Jurkat, Clone E6-1 (cell line): ENCODE measurements around the gene SOST. TPM values are rescaled to one million over a fixed set of nuclear protein-coding genes. Genes with fewer than 3 reads are reported as not detected.
"Not testable (repeated sequence)": the region's sequence is repeated elsewhere in the genome, so short reads cannot be mapped to it uniquely, and the experiment has no call there.

Experiments
- DNase-seq: peaks from one replicate; pipeline ENCODE4 v3.0.0-alpha.2; 2011; ENCODE audit warnings: low read depth, low spot score
- H3K4me3 ChIP-seq: 2 replicates; pipeline ENCODE4 v1.5.1; 2011; ENCODE audit warnings: mild to moderate bottlenecking, low read length, control low read depth, moderate library complexity
- polyA plus RNA-seq: library from polyadenylated mRNA; unstranded; fragments of >200 nt; gene quantifications from one replicate; pipeline ENCODE4 v1.2.1, GENCODE V29; 2012; ENCODE audit warnings: missing spikeins; ENCODE audit not compliant: insufficient read length, insufficient read depth

SOST gene
- polyA plus RNA-seq = not detected

GRCh38 chr17:43758497-43759174 is at the start of gene SOST:
TSS of gene SOST (minus strand) at chr17:43758791. CDS start at chr17:43758741, 50 bp downstream.
- H3K4me3 ChIP-seq = no peak within 1 kb of the TSS
- no peak for DNase-seq

GRCh38 chr17:43808076-43808475 is 49.5 kb upstream of the SOST start:
- no peak for DNase-seq
- H3K4me3 ChIP-seq = no peak overlapping the region

- no peak overlapping the region for H3K4me3 ChIP-seq
- DNase-seq = no peak
These were observed 46.5 kb upstream of the SOST start for GRCh38 chr17:43805117-43805516.

- DNase-seq = no peak
- no peak overlapping the region for H3K4me3 ChIP-seq
These were observed 45.2 kb upstream of the SOST start for GRCh38 chr17:43803758-43804157.

- H3K4me3 ChIP-seq = no peak overlapping the region
- DNase-seq = no peak
These were observed 43.3 kb upstream of the SOST start for GRCh38 chr17:43801844-43802243.

- DNase-seq = no peak
- no peak overlapping the region for H3K4me3 ChIP-seq
These were observed 42.1 kb upstream of the SOST start for GRCh38 chr17:43800736-43801135.

- no peak overlapping the region for H3K4me3 ChIP-seq
- DNase-seq = no peak
These were observed 40.5 kb upstream of the SOST start for GRCh38 chr17:43799047-43799446.

- H3K4me3 ChIP-seq, DNase-seq: not testable (repeated sequence)
These were observed 39.4 kb upstream of the SOST start for GRCh38 chr17:43798024-43798423.

GRCh38 chr17:43792668-43793067 is 34.1 kb upstream of the SOST start:
- H3K4me3 ChIP-seq, DNase-seq: not testable (repeated sequence)

- H3K4me3 ChIP-seq = no peak overlapping the region
- peak; percentile 62 for DNase-seq
These were observed 33.0 kb upstream of the SOST start for GRCh38 chr17:43791589-43791988.

GRCh38 chr17:43790311-43790940 is 31.8 kb upstream of the SOST start:
- H3K4me3 ChIP-seq = no peak overlapping the region
- DNase-seq = no peak

GRCh38 chr17:43789482-43789881 is 30.9 kb upstream of the SOST start:
- no peak for DNase-seq

GRCh38 chr17:43788540-43788939 is 29.9 kb upstream of the SOST start:
- H3K4me3 ChIP-seq = no peak overlapping the region
- no peak for DNase-seq

More at GRCh38 chr17:43789482-43789881, 30.9 kb upstream of the SOST start:
- no peak overlapping the region for H3K4me3 ChIP-seq

GRCh38 chr17:43787728-43788127 is 29.1 kb upstream of the SOST start:
- H3K4me3 ChIP-seq = no peak overlapping the region
- no peak for DNase-seq

GRCh38 chr17:43784628-43785101 is 26.1 kb upstream of the SOST start:
- no peak overlapping the region for H3K4me3 ChIP-seq
- DNase-seq = no peak

- DNase-seq = no peak
- H3K4me3 ChIP-seq = no peak overlapping the region
These were observed 25.5 kb upstream of the SOST start for GRCh38 chr17:43784068-43784467.

GRCh38 chr17:43782913-43783680 is 24.5 kb upstream of the SOST start:
- DNase-seq = no peak
- H3K4me3 ChIP-seq = no peak overlapping the region

- H3K4me3 ChIP-seq = peak within 1 kb of the TSS; percentile 70
- no peak for DNase-seq
These were observed 21.5 kb upstream of the SOST start, which contains the start of gene CFAP97D1 for GRCh38 chr17:43780135-43780534. TSS of gene CFAP97D1 (plus strand) at chr17:43780435. CDS start at chr17:43780463, 28 bp downstream.

- DNase-seq = no peak
These were observed 20.8 kb upstream of the SOST start for GRCh38 chr17:43779145-43780125.

More at GRCh38 chr17:43779145-43780125, 20.8 kb upstream of the SOST start:
- peak overlapping the region; percentile 70 for H3K4me3 ChIP-seq
